Mucosa of descending colon (tissue), 3 donors: Measurements from ENCODE around the gene PLAU. TPM values are rescaled to one million over a fixed set of nuclear protein-coding genes. Genes with fewer than 3 reads are reported as not detected.

ENCODE experiments used
- ATAC-seq: fragments of 200-7000 bp; cut with Tn5 transposase; one replicate; pipeline ENCODE4 v1.9.1; 2020; ENCODE audit warnings: mild to moderate bottlenecking, moderate library complexity
- DNase-seq, 3 donors: peaks; one replicate each; pipeline ENCODE4 v3.0.0-alpha.2; 2020
- H3K36me3 ChIP-seq: fragments of 200-600 bp; one replicate; pipeline ENCODE4 v1.8.0; 2021; ENCODE audit warnings: low read depth, mild to moderate bottlenecking
- H3K4me1 ChIP-seq: fragments of 200-600 bp; one replicate; pipeline ENCODE4 v1.8.0; 2021; ENCODE audit warnings: low read depth, mild to moderate bottlenecking
- H3K4me3 ChIP-seq: fragments of 200-600 bp; one replicate; pipeline ENCODE4 v1.8.0; 2021; ENCODE audit warnings: mild to moderate bottlenecking
- H3K9me3 ChIP-seq: fragments of 200-600 bp; one replicate; pipeline ENCODE4 v1.8.0; 2021; ENCODE audit warnings: mild to moderate bottlenecking
- CTCF ChIP-seq: fragments of 200-600 bp; IDR thresholded peaks from one replicate; pipeline ENCODE4 v1.8.0; 2022; ENCODE audit warnings: antibody characterized with exemption, mild to moderate bottlenecking
- intact Hi-C, 2 donors: fragments of 100-400 bp; cut with DNase I in 1 of 2; cut with micrococcal nuclease in 1 of 2; formaldehyde crosslinking; loops; one replicate each; pipeline versions ENCODE4 v1.11.0 to v1.11.1; 2022; cut with DNase I, micrococcal nuclease
- total RNA-seq, 3 donors: library from RNA; stranded (reverse); fragmentation: NEBNext Ultra II Directional in 2 of 3; extraction: Animal tissue kit (Norgen Biotek cat#: 25700) in 2 of 3; gene quantifications; one replicate each; pipeline versions ENCODE4 v1.2.1 to v1.2.4, GENCODE V29; 2021 to 2023
- donor health status: DM: no; HTN: no; CAD: no; lungs with moderate emphysema.
- donor health status: DM: no; HTN: no; CAD: no.
- donor health status: DM: no; HTN: yes; CAD: no.

Gene PLAU
- total RNA-seq, 3 donors from 2014 or later = 4.6 to 10.3 (median 5.8) TPM

- no peak overlapping the region for H3K4me3 ChIP-seq
- TF ChIP-seq CTCF = no peak
- H3K9me3 ChIP-seq = no peaks in the 10 kb centered on the region
- peaks cover 19% of the 10 kb centered on the region for H3K4me1 ChIP-seq
- intact Hi-C loops = no loop called here
- no peak for DNase-seq
- H3K36me3 ChIP-seq = no peaks in the 10 kb centered on the region
- ATAC-seq = no peak
These were observed 5.5 kb upstream of the PLAU start for GRCh38 chr10:73905256-73906020.

GRCh38 chr10:73906524-73907447, 4.1 kb upstream of the PLAU start:
- TF ChIP-seq CTCF = no peak
- Histone ChIP-seq H3K36me3 (no peaks in the 10 kb centered on the region), H3K9me3 (no peaks in the 10 kb centered on the region), H3K4me1 (peaks cover 23% of the 10 kb centered on the region), H3K4me3 (no peak overlapping the region)
- DNase-seq (peak; percentile 50 to 76 (median 54)), ATAC-seq (peak; percentile 43)
- intact Hi-C loops = no loop called here

- Histone ChIP-seq H3K36me3 (no peaks in the 10 kb centered on the region), H3K4me1 (peaks cover 23% of the 10 kb centered on the region), H3K9me3 (no peaks in the 10 kb centered on the region), H3K4me3 (no peak overlapping the region)
- intact Hi-C loops = no loop called here
- peak; percentile 7 for ATAC-seq
- no peak for DNase-seq
- no peak for TF ChIP-seq CTCF
These were observed 3.0 kb upstream of the PLAU start for GRCh38 chr10:73907841-73908517.

GRCh38 chr10:73908853-73909539, 1.9 kb upstream of the PLAU start:
- intact Hi-C loops = no loop called here
- DNase-seq (peak in 1 of 3 donors; percentile 48), ATAC-seq (peak; percentile 19)
- Histone ChIP-seq H3K4me1 (peaks cover 23% of the 10 kb centered on the region), H3K36me3 (no peaks in the 10 kb centered on the region), H3K9me3 (no peaks in the 10 kb centered on the region), H3K4me3 (no peak overlapping the region)
- TF ChIP-seq CTCF = no peak

- intact Hi-C loops = no loop called here
- H3K9me3 ChIP-seq = no peaks in the 10 kb centered on the region
- no peak for ATAC-seq
- no peak for DNase-seq
- no peak for TF ChIP-seq CTCF
- peaks cover 23% of the 10 kb centered on the region for H3K4me1 ChIP-seq
- no peaks in the 10 kb centered on the region for H3K36me3 ChIP-seq
- no peak overlapping the region for H3K4me3 ChIP-seq
These were observed 1.3 kb upstream of the PLAU start for GRCh38 chr10:73909540-73910115.
